HG02970 (cell line): Measurements from ENCODE around the gene SOS1.

Experiments
- ATAC-seq: cut with Tn5 transposase; IDR thresholded peaks from one replicate; pipeline ENCODE4 v1.9.1; 2021; ENCODE audit warnings: mild to moderate bottlenecking, moderate library complexity, moderate number of reproducible peaks; ENCODE audit not compliant: unreplicated experiment, low FRiP score

SOS1 gene

GRCh38 chr2:39050109-39050508 is 70.7 kb downstream of the SOS1 start:
- no peak for ATAC-seq

GRCh38 chr2:39039072-39039471 is 81.8 kb downstream of the SOS1 start:
- ATAC-seq: no peak

GRCh38 chr2:39033980-39034379 is 86.9 kb downstream of the SOS1 start:
- no peak for ATAC-seq

- ATAC-seq: no peak
Observed at GRCh38 chr2:39027421-39027820, 93.4 kb downstream of the SOS1 start.

DNA sequence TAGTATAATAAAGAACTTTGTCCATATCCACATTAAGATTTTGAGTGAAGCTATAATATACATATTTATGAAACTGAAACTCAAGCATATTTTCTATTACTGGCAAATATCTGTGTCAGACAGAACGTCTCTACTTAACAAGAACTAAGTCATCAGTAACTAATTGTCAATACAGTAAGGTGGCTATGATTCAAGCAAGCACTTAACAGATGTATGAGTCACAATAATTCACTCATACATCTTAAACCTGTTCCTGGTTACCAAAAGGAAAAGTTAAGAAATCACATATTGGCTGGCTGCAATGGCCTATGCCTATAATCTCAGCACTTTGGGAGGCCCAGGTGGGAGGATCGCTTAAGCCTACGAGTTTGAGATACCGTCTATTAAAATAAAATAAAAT is 96.0 kb downstream of the SOS1 start:
- ATAC-seq: no peak

DNA sequence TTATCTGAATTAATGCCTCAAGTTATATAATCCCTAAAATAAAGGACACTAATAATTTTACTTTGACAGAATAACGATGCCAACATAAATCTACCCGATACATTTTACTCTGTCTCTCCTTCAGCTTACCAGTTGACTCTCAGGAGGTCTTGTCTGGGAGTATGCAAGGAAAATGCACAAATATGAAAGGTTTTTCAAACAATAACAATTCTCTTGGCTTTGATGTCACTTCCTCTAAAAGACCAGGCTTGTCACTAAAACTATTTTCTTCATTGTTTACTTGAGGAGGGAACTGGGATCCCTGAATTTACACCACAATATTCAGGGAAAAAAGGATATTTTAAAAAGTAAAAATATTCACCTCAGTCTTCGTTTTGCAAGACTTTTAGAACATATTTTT is 97.2 kb downstream of the SOS1 start:
- no peak for ATAC-seq

DNA sequence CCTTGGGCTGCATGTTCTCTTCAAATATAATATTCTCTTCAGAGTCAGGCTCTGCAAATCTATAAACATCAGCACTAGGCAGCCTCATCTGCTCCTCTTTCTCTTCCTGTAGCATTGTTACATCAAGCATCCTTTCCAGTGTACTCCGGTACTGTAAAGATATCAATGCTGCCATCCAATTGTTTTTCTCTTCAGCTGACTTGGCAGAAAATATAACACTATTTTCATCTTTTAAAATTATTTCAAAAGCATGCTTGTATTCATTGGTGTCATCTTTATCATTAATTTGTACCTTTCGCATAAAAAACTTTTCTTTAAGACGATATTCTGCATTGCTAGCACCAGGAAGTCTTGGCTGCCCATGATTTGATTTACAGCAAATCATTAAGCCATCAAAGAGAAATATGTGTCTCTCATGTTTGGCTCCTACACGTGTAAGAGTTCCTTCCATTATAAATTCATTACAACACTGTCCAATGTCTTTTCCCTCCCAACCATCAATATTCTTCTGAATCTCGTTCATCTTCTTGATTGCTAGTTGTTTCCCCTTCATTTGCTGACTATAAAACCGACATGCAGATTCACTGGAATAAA is 98.1 kb downstream of the SOS1 start:
- no peak for ATAC-seq

GRCh38 chr2:39020383-39020782 is 100.5 kb downstream of the SOS1 start:
- no peak for ATAC-seq

- no peak for ATAC-seq
Observed at GRCh38 chr2:39018638-39019037, 102.2 kb downstream of the SOS1 start.

GRCh38 chr2:39017334-39017733 is 103.5 kb downstream of the SOS1 start:
- ATAC-seq: no peak

DNA sequence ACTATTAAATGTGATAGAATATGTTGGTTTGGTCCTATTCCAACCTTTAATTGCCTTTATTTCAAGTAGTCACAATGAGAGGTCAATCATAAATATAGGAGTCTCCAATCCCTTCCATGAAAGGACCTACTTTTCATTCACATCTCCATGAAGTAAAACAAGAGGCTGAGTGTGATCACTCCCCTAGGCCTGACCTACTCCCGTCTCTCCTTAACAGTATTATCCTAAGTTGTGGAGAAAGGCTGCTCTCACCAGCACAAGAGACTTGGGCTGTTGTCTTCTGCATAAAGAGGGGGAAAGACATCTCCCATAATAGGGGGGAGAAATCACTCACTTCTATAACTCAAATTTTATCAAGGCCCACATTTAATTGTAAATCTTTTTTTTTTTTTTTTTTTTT is 105.4 kb downstream of the SOS1 start:
- ATAC-seq: no peak

DNA sequence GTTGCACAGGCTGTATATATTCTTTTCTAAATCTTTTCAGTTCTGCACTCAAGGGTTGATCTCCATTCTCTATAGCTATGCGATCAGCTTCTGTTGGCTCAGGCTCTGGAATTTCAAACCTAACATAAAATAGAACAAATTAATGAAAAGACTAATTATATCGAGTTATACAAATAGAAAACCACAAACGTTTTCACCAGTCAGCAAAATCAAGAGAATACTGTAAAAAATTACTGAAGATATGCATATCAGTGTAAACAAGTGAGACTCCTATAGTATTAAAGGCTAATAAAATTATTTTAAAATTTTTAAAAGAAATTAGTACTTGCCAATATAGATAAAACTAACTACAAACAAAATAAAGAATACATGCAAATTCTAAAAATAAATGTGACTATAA is 107.0 kb downstream of the SOS1 start:
- no peak for ATAC-seq

DNA sequence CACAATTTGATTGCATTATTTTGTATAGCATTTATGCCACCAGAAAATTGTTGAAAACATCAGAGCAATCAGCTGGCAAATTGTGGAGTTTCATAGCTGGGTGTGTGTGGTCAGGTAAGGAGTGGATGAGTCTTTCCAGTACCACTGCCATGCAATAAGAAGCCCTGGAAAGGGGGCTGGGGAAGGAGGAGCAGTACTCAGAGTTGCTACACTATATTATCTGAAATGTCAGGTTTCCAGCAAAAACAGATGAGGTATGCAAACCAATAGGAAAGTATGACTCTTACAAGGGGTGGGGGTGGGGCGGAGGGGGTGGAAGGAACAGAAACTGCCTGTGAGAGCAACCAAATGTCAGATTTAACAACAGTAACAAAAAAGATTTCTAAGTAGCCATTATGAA is 112.2 kb downstream of the SOS1 start:
- ATAC-seq: no peak

GRCh38 chr2:39007875-39008504 is 112.9 kb downstream of the SOS1 start:
- no peak for ATAC-seq

- ATAC-seq: no peak
Observed at GRCh38 chr2:39000552-39000951, 120.3 kb downstream of the SOS1 start.

DNA sequence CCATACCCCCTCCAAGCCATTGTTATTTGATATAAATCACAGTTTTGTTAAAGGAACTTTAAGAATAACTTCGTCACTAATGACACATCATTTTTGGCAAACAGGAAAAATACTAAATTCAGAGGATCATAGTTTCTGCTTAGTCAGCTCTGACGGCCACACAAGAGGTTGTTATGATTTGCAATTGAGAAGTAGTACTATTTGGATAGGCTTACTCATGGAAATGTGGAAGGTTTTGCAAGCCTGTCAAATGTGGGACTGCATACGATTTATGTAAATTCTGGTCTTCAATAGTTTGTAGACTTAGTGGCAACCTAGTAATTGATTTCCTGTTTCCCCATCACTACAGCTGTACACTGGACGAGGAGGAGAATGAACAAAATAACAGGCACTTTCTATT is 123.1 kb downstream of the SOS1 start:
- no peak for ATAC-seq

DNA sequence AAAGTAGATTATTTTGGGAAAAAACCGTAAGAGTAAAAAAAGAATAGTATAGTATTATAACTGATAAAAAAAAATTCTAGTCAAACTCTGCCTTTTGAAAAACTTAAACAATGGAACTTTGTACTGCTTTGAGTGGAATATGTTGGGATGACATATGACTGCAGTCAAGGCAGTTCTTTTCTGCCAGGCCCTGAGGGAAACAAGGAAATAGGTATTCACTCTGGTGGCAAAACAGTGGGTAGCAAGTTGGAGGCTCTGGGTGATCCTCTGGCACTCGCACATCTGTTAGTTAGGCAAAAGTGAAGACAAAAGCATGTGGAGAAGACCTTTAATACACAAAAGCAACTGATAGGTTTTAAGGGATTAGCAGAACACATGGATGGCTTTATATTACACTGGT is 129.0 kb downstream of the SOS1 start:
- ATAC-seq: no peak

GRCh38 chr2:38988716-38989115 is 132.1 kb downstream of the SOS1 start:
- ATAC-seq: no peak

DNA sequence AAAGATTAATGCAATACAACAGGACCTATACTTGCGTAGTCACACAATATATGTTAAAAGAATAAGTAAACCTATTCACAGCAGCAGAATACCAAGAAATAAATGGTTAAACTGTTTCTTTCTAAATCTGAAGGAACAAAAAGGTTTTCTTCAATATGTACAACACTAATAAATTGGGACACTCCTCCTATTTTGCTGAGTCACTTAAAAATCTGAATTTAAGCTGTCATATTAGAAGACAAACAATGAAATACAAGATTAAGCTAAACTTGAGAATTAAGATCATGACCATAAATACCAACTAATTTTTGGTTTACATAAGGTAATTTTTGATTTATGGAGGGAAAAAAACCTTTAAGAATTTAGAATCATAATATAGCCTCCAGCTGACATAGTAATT is 138.4 kb downstream of the SOS1 start:
- ATAC-seq: no peak

GRCh38 chr2:38981670-38982357 is 139.0 kb downstream of the SOS1 start:
- no peak for ATAC-seq

GRCh38 chr2:38981003-38981669 is 139.7 kb downstream of the SOS1 start:
- no peak for ATAC-seq

- no peak for ATAC-seq
Observed at GRCh38 chr2:38978908-38979307, 141.9 kb downstream of the SOS1 start.
